ENCODE data around the gene LAMC1. TPM values are rescaled to one million over a fixed set of nuclear protein-coding genes. Genes with fewer than 3 reads are reported as not detected.

LAMC1 gene
- polyA plus RNA-seq, 1 donor (not counting 4 experiments of a cell fraction or from before 2014, with no cell fraction given) = 66.6 TPM

DNA sequence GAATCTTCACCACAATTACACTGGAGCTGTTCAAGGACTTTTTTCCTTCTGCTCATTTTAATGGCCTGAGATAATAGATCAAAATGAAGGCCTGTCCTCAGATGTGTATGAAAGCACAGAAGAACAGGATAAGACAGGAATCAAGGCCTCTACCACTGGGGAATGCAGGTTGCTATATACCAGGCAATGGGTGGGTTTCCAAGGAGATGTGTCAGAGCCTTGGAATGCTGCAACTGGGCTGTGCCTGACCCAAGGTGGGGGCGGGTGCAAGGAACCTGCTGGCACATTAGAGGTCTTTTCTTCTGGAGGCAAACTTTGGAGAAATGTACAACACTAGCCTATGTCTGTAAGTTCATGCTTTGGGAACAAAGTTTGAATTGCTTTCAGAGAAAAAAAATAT is 141.1 kb downstream of the LAMC1 start:
- TF ChIP-seq, protein P1, sequence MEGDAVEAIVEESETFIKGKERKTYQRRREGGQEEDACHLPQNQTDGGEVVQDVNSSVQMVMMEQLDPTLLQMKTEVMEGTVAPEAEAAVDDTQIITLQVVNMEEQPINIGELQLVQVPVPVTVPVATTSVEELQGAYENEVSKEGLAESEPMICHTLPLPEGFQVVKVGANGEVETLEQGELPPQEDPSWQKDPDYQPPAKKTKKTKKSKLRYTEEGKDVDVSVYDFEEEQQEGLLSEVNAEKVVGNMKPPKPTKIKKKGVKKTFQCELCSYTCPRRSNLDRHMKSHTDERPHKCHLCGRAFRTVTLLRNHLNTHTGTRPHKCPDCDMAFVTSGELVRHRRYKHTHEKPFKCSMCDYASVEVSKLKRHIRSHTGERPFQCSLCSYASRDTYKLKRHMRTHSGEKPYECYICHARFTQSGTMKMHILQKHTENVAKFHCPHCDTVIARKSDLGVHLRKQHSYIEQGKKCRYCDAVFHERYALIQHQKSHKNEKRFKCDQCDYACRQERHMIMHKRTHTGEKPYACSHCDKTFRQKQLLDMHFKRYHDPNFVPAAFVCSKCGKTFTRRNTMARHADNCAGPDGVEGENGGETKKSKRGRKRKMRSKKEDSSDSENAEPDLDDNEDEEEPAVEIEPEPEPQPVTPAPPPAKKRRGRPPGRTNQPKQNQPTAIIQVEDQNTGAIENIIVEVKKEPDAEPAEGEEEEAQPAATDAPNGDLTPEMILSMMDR (optimal IDR thresholded peaks at IDR 0.05 in 1 of 3, IDR thresholded peaks at IDR 0.05 in 1 of 3, conservative IDR thresholded peaks at IDR 0.05 in 1 of 3; ENCODE audit: extremely low read depth in 1 of 3, insufficient read depth in 2 of 3, low read length in 3 of 3) = no peak
- no peak for TF ChIP-seq EZH2 (IDR thresholded peaks at IDR 0.05; ENCODE audit: low read length)
- Histone ChIP-seq H3K9me3 (ENCODE audit: control insufficient read depth, low read depth, low read length) (peaks cover 2% of the 10 kb centered on the region), H3K27ac (ENCODE audit: control insufficient read depth, insufficient read depth, low read length) (peak overlapping the region; percentile 99), H3K79me2 (ENCODE audit: control insufficient read depth, insufficient read depth, low read length) (no peaks in the 10 kb centered on the region), H4K20me1 (ENCODE audit: control insufficient read depth, extremely low read depth, insufficient read depth, low read length) (no peaks in the 10 kb centered on the region), H3K9me1 (ENCODE audit: control insufficient read depth, extremely low read depth, insufficient read depth, low read length) (no peaks in the 10 kb centered on the region), H3K4me2 (ENCODE audit: control insufficient read depth, extremely low read depth, insufficient read depth, low read depth, low read length) (peak overlapping the region; percentile 83), H3K9ac (ENCODE audit: control insufficient read depth, extremely low read depth, insufficient read depth, low read length) (peak overlapping the region; percentile 79), H3K27me3 (ENCODE audit: control insufficient read depth, extremely low read depth, insufficient read depth, low read length) (no peaks in the 10 kb centered on the region), H3K4me3 (ENCODE audit: control insufficient read depth in 2 of 3, extremely low read depth in 1 of 3, insufficient read depth in 2 of 3, low read depth in 1 of 3, low read length in 3 of 3) (peak overlapping the region in 2 of 3 experiments; percentile 41 to 44), H3K4me1 (ENCODE audit: control insufficient read depth, extremely low read depth, insufficient read depth, low read length) (peaks cover 63% of the 10 kb centered on the region), H2AFZ (ENCODE audit: control insufficient read depth, low read length) (no peak overlapping the region), H3K36me3 (ENCODE audit: control insufficient read depth in 2 of 2, extremely low read depth in 1 of 2, insufficient read depth in 2 of 2, low read length in 2 of 2) (no peaks in the 10 kb centered on the region)
- DNase-seq (ENCODE audit: low read depth, low spot score) = peak; percentile 94
- peak; percentile 95 for FAIRE-seq
- dilution Hi-C loops (cut with MboI; ENCODE audit: extremely low pct_ligation_motif_present, low sequenced_read_pairs) = no loop called here

DNA sequence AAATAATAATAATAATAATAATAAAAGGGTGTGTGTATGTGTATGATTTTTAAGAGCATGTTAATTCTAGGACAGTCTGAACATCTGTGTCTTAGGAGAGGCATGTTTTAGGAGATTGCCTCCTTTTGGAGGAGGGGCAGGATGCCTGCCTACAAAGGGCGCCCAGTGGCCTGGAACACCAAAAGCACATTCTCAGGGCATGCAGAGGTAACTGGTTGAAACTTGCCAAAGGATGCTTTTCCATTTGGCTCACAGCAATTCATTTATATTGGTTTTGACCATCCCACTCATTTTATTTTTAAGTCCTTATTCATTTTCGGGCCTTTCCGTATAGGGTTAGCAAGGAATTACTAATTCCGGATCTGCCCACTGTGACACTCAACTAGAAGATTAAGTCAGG is 141.7 kb downstream of the LAMC1 start:
- H3K27me3 ChIP-seq (ENCODE audit: control insufficient read depth, extremely low read depth, insufficient read depth, low read length) = no peaks in the 10 kb centered on the region
- H3K4me1 ChIP-seq (ENCODE audit: control insufficient read depth, extremely low read depth, insufficient read depth, low read length) = peaks cover 57% of the 10 kb centered on the region
- peak overlapping the region; percentile 83 for H3K4me2 ChIP-seq (ENCODE audit: control insufficient read depth, extremely low read depth, insufficient read depth, low read depth, low read length)
- no peak overlapping the region for H2AFZ ChIP-seq (ENCODE audit: control insufficient read depth, low read length)
- no peaks in the 10 kb centered on the region for H3K9me1 ChIP-seq (ENCODE audit: control insufficient read depth, extremely low read depth, insufficient read depth, low read length)
- no peaks in the 10 kb centered on the region for H4K20me1 ChIP-seq (ENCODE audit: control insufficient read depth, extremely low read depth, insufficient read depth, low read length)
- peak overlapping the region in 2 of 3 experiments; percentile 9 to 16 for H3K4me3 ChIP-seq (ENCODE audit: control insufficient read depth in 2 of 3, extremely low read depth in 1 of 3, insufficient read depth in 2 of 3, low read depth in 1 of 3, low read length in 3 of 3)
- dilution Hi-C loops (cut with MboI; ENCODE audit: extremely low pct_ligation_motif_present, low sequenced_read_pairs) = no loop called here
- peaks cover 2% of the 10 kb centered on the region for H3K9me3 ChIP-seq (ENCODE audit: control insufficient read depth, low read depth, low read length)
- DNase-seq (ENCODE audit: low read depth, low spot score) = no peak
- peak overlapping the region; percentile 99 for H3K27ac ChIP-seq (ENCODE audit: control insufficient read depth, insufficient read depth, low read length)
- H3K9ac ChIP-seq (ENCODE audit: control insufficient read depth, extremely low read depth, insufficient read depth, low read length) = peak overlapping the region; percentile 79
- H3K79me2 ChIP-seq (ENCODE audit: control insufficient read depth, insufficient read depth, low read length) = no peaks in the 10 kb centered on the region
- no peak for TF ChIP-seq EZH2 (IDR thresholded peaks at IDR 0.05; ENCODE audit: low read length)
- TF ChIP-seq, protein P1 (optimal IDR thresholded peaks at IDR 0.05 in 1 of 3, IDR thresholded peaks at IDR 0.05 in 1 of 3, conservative IDR thresholded peaks at IDR 0.05 in 1 of 3; ENCODE audit: extremely low read depth in 1 of 3, insufficient read depth in 2 of 3, low read length in 3 of 3) = no peak
- no peaks in the 10 kb centered on the region for H3K36me3 ChIP-seq (ENCODE audit: control insufficient read depth in 2 of 2, extremely low read depth in 1 of 2, insufficient read depth in 2 of 2, low read length in 2 of 2)
- peak; percentile 75 for FAIRE-seq

Measured in keratinocyte (primary cell).